Vagina (tissue), 2 donors: ENCODE data around the gene KCNH1.

Experiments used
- POLR2A ChIP-seq, 2 donors: fragments of 450-650 bp; IDR thresholded peaks; one replicate each; pipeline ENCODE4 v1.6.1; 2017; ENCODE audit warnings: antibody characterized with exemption in 2 of 2, mild to moderate bottlenecking in 2 of 2, moderate library complexity in 2 of 2
- POLR2AphosphoS5 ChIP-seq, 2 donors: sonication (generic); formaldehyde crosslinking; IDR thresholded peaks; one replicate each; pipeline ENCODE4 v1.9.0; 2017; ENCODE audit warnings: antibody characterized with exemption in 2 of 2, mild to moderate bottlenecking in 2 of 2, low read depth in 1 of 2; ENCODE audit not compliant: insufficient read depth in 1 of 2
- TF ChIP-seq, protein P1 (sequence below), 3 experiments: fragments of 450-650 bp in 2 of 3; fragments of 200-600 bp in 1 of 3; sonication (generic) in 1 of 3; IDR thresholded peaks; one replicate each; pipeline ENCODE4 v1.5.1; 2017 to 2019; ENCODE audit warnings: antibody characterized with exemption in 3 of 3, mild to moderate bottlenecking in 2 of 3, moderate library complexity in 2 of 3

- TF ChIP-seq, protein P1, sequence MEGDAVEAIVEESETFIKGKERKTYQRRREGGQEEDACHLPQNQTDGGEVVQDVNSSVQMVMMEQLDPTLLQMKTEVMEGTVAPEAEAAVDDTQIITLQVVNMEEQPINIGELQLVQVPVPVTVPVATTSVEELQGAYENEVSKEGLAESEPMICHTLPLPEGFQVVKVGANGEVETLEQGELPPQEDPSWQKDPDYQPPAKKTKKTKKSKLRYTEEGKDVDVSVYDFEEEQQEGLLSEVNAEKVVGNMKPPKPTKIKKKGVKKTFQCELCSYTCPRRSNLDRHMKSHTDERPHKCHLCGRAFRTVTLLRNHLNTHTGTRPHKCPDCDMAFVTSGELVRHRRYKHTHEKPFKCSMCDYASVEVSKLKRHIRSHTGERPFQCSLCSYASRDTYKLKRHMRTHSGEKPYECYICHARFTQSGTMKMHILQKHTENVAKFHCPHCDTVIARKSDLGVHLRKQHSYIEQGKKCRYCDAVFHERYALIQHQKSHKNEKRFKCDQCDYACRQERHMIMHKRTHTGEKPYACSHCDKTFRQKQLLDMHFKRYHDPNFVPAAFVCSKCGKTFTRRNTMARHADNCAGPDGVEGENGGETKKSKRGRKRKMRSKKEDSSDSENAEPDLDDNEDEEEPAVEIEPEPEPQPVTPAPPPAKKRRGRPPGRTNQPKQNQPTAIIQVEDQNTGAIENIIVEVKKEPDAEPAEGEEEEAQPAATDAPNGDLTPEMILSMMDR (IDR thresholded peaks at IDR 0.05): no peak
- no peak for TF ChIP-seq POLR2AphosphoS5 (IDR thresholded peaks at IDR 0.05; ENCODE audit: insufficient read depth in 1 of 2, low read depth in 1 of 2)
- no peak for TF ChIP-seq POLR2A (IDR thresholded peaks at IDR 0.05)
These were observed 41.0 kb downstream of the KCNH1 start for GRCh38 chr1:211092955-211093354.
